Transverse colon (tissue), 3 donors: Measurements from ENCODE around the gene ST6GALNAC6.

Experiments
- EP300 ChIP-seq: sonication (generic); formaldehyde crosslinking; IDR thresholded peaks from one replicate; pipeline ENCODE4 v1.6.1; 2017; ENCODE audit warnings: antibody characterized with exemption, low read depth
- POLR2A ChIP-seq: fragments of 450-650 bp; IDR thresholded peaks from one replicate; pipeline ENCODE4 v1.6.1; 2016; ENCODE audit warnings: antibody characterized with exemption, mild to moderate bottlenecking, moderate library complexity
- TF ChIP-seq, protein P1 (sequence below), 5 experiments: fragments of 200-600 bp in 3 of 5; fragments of 450-650 bp in 2 of 5; sonication (generic) in 3 of 5; IDR thresholded peaks; 1 replicate in 2 of 5; 2 replicates in 3 of 5; pipeline ENCODE4 v1.5.1; 2016 to 2017; ENCODE audit warnings: antibody characterized with exemption in 5 of 5, inconsistent platforms in 3 of 5, mild to moderate bottlenecking in 2 of 5, moderate library complexity in 1 of 5

DNA sequence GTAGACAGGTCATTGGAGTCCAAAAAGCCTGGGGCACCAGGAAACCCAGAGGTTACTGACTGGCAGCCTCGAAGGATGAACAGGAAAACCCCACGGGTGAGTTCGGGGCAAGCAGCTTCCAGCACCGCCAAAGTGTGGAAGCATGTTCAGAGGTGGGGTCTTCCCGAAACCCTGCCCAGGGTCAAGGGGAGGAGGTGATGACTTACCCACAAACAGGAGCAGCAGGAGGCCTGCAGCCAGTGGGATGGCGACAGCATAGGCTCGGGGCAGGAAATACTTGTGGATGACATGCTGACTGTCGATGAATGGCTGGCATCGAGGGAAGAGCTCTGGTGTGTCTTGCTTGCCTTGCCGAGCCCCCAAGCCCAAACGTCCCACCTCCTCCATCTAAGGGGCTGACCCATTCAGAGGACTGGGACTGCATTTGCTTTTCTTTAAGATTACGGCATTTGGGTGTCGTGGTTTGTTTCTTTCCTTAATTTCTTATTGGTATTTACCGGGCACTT lies 37.0 kb upstream of the ST6GALNAC6 start:
- TF ChIP-seq, protein P1, sequence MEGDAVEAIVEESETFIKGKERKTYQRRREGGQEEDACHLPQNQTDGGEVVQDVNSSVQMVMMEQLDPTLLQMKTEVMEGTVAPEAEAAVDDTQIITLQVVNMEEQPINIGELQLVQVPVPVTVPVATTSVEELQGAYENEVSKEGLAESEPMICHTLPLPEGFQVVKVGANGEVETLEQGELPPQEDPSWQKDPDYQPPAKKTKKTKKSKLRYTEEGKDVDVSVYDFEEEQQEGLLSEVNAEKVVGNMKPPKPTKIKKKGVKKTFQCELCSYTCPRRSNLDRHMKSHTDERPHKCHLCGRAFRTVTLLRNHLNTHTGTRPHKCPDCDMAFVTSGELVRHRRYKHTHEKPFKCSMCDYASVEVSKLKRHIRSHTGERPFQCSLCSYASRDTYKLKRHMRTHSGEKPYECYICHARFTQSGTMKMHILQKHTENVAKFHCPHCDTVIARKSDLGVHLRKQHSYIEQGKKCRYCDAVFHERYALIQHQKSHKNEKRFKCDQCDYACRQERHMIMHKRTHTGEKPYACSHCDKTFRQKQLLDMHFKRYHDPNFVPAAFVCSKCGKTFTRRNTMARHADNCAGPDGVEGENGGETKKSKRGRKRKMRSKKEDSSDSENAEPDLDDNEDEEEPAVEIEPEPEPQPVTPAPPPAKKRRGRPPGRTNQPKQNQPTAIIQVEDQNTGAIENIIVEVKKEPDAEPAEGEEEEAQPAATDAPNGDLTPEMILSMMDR (IDR thresholded peaks at IDR 0.05), result no peak
- TF ChIP-seq POLR2A (no peak), EP300 (no peak)
